HepG2 (cell line): ENCODE results near the gene AHNAK. TPM values are rescaled to one million over a fixed set of nuclear protein-coding genes. Genes with fewer than 3 reads are reported as not detected.

Source experiments
- ATM ChIP-seq: fragments of 450-650 bp; IDR thresholded peaks from 2 replicates; pipeline ENCODE4 v1.7.1; 2017; ENCODE audit warnings: mild to moderate bottlenecking, borderline replicate concordance
- CSRNP1 ChIP-seq: sonication (generic); formaldehyde crosslinking; IDR thresholded peaks from 2 replicates; pipeline ENCODE4 v1.8.1; 2023; ENCODE audit warnings: mild to moderate bottlenecking, missing genetic modification reagents
- KIAA2018 ChIP-seq: sonication (generic); formaldehyde crosslinking; IDR thresholded peaks from 2 replicates; pipeline ENCODE4 v1.5.0; 2020; ENCODE audit warnings: mild to moderate bottlenecking, missing genetic modification reagents, borderline replicate concordance
- KLF16 ChIP-seq, 2 experiments: sonication (generic) in 1 of 2; formaldehyde crosslinking in 1 of 2; IDR thresholded peaks; 2 replicates each; pipeline versions ENCODE4 v1.6.1 to v1.8.0; 2016 to 2023; ENCODE audit warnings: missing genetic modification reagents in 2 of 2, missing compliant biosample characterization in 1 of 2
- PCBP2 ChIP-seq: fragments of 200-400 bp; formaldehyde crosslinking; optimal IDR thresholded peaks from 2 replicates; pipeline ENCODE3; 2018; ENCODE audit warnings: low read length, low read depth; ENCODE audit not compliant: poor library complexity, severe bottlenecking
- PHF20 ChIP-seq: sonication (generic); formaldehyde crosslinking; IDR thresholded peaks from 2 replicates; pipeline ENCODE4 v1.5.0; 2020; ENCODE audit warnings: mild to moderate bottlenecking, missing genetic modification reagents
- RNF219 ChIP-seq: sonication (generic); formaldehyde crosslinking; IDR thresholded peaks from 2 replicates; pipeline ENCODE4 v1.5.0; 2020; ENCODE audit warnings: mild to moderate bottlenecking, missing genetic modification reagents
- SALL1 ChIP-seq: sonication (generic); formaldehyde crosslinking; IDR thresholded peaks from 2 replicates; pipeline ENCODE4 v1.8.0; 2022; ENCODE audit warnings: mild to moderate bottlenecking, missing genetic modification reagents
- SYNCRIP ChIP-seq: fragments of 200-400 bp; formaldehyde crosslinking; IDR thresholded peaks from 2 replicates; pipeline ENCODE4 v1.6.1; 2018; ENCODE audit warnings: mild to moderate bottlenecking, low read depth, low read length; ENCODE audit not compliant: insufficient read depth
- TFAP4 ChIP-seq: sonication (generic); IDR thresholded peaks from 2 replicates; pipeline ENCODE4 v1.6.1; 2016; ENCODE audit warnings: low read depth, borderline replicate concordance
- THYN1 ChIP-seq: sonication (generic); formaldehyde crosslinking; IDR thresholded peaks from 2 replicates; pipeline ENCODE4 v1.8.1; 2023; ENCODE audit warnings: low read depth, mild to moderate bottlenecking, moderate library complexity, missing genetic modification reagents, borderline replicate concordance
- ZBTB21 ChIP-seq: sonication (generic); formaldehyde crosslinking; IDR thresholded peaks from 2 replicates; pipeline ENCODE4 v1.4.0; 2020; ENCODE audit warnings: missing genetic modification reagents
- ZBTB3 ChIP-seq: sonication (generic); formaldehyde crosslinking; IDR thresholded peaks from 2 replicates; pipeline ENCODE4 v1.4.0; 2020; ENCODE audit warnings: low read depth, mild to moderate bottlenecking, moderate library complexity, missing genetic modification reagents, borderline replicate concordance
- ZNF264 ChIP-seq: sonication (generic); formaldehyde crosslinking; IDR thresholded peaks from 2 replicates; pipeline ENCODE4 v1.4.0; 2020; ENCODE audit warnings: missing genetic modification reagents
- ZNF724P ChIP-seq: sonication (generic); formaldehyde crosslinking; IDR thresholded peaks from 2 replicates; pipeline ENCODE4 v1.8.0; 2022; ENCODE audit warnings: missing genetic modification reagents, borderline replicate concordance
- polyA plus RNA-seq, 8 experiments: library from polyadenylated mRNA; depleted of rRNA in 3 of 8; stranded (reverse) in 7 of 8; unstranded in 1 of 8; fragments of >200 nt; fragmentation: Illumina TruSeq in 4 of 8; extraction: Trizol in 4 of 8; gene quantifications; 2 replicates each; pipeline versions ENCODE4 v1.2.1 to v1.2.3, GENCODE V29; 2011 to 2016; ENCODE audit warnings: low read depth in 4 of 8, missing spikeins in 1 of 8, mixed read lengths in 1 of 8; ENCODE audit not compliant: insufficient read depth in 1 of 8
- total RNA-seq, 5 experiments: library from RNA; depleted of rRNA; stranded (reverse); fragments of >200 nt; fragmentation: Illumina TruSeq; extraction: Trizol; gene quantifications; 2 replicates each; pipeline ENCODE4 v1.2.3, GENCODE V29; 2016; ENCODE audit warnings: low read depth in 1 of 5

The AHNAK gene
- total and polyA plus RNA-seq, 2 of the 13 experiments (the other 11 are each of a cell fraction or from before 2014, with no cell fraction given) = 23.4 to 25.0 TPM

GRCh38 chr11:62591448-62592145 is 45.0 kb upstream of the AHNAK start, which contains the start of gene TUT1 (continued):
- TF ChIP-seq KIAA2018 (CRISPR knock-in tag) (no peak), SALL1 (CRISPR knock-in tag) (peak; percentile 89), RNF219 (CRISPR knock-in tag) (0 out of 2 replicates have a peak, but pooled peaks have one; percentile 23), CSRNP1 (CRISPR knock-in tag) (peak; percentile 79), PHF20 (CRISPR knock-in tag) (peak; percentile 97), ZBTB21 (CRISPR knock-in tag) (peak; percentile 67), ATM (no peak), TFAP4 (peak; percentile 43; the same call in 1 of the 2 replicates), KLF16 (CRISPR knock-in tag; IDR thresholded peaks at IDR 0.05) (peak in 1 of 2 experiments; percentile 81; a peak in 2 of 4 replicates), PCBP2 (no peak), ZBTB3 (CRISPR knock-in tag) (no peak), SYNCRIP (no peak), THYN1 (no peak), ZNF724P (CRISPR knock-in tag) (peak; percentile 64; the same call in 1 of the 2 replicates), ZNF264 (CRISPR knock-in tag) (no peak)
